Motor neuron (in vitro differentiated cells): ENCODE data around the gene PCDHGB7. TPM values are rescaled to one million over a fixed set of nuclear protein-coding genes. Genes with fewer than 3 reads are reported as not detected.
A peak's percentile ranks its signal among the peaks of the same experiment; 100 is the strongest.
"Not testable (repeated sequence)": the region's sequence is repeated elsewhere in the genome, so short reads cannot be mapped to it uniquely, and the experiment has no call there.

Experiments
- ATAC-seq, 8 experiments: fragments of 200-7000 bp; cut with Tn5 transposase; replicated peaks in 6 of 8; 2 replicates each; pipeline ENCODE4 v1.8.0; 2021; ENCODE audit warnings: mild to moderate bottlenecking in 8 of 8, moderate library complexity in 8 of 8
- H3K27ac ChIP-seq, 2 donors: fragments of 250-450 bp; sonication (Bioruptor Pico); 2 replicates each; pipeline ENCODE4 v1.9.0; 2021; ENCODE audit warnings: antibody characterized with exemption in 2 of 2, mild to moderate bottlenecking in 2 of 2, moderate library complexity in 1 of 2
- H3K4me1 ChIP-seq, 2 donors: fragments of 250-450 bp; sonication (Bioruptor Pico); replicated peaks in 1 of 2; 2 replicates each; pipeline ENCODE4 v1.6.1; 2021; ENCODE audit warnings: antibody characterized with exemption in 2 of 2, mild to moderate bottlenecking in 2 of 2, moderate library complexity in 1 of 2
- H3K4me3 ChIP-seq, 5 donors: fragments of 250-450 bp; sonication (Bioruptor Pico); 2 replicates each; pipeline ENCODE4 v1.9.0; 2021; ENCODE audit warnings: antibody characterized with exemption in 5 of 5, mild to moderate bottlenecking in 5 of 5, moderate library complexity in 4 of 5
- WGBS, 10 experiments: fragments of 450-650 bp; shearing (Covaris generic); methylation state at CpG; one replicate each; pipeline ENCODE4 v1.0.0; 2022; 5-methylcytosine and 5-hydroxymethylcytosine counted together
- in situ Hi-C, 9 experiments: fragments of 400-800 bp; cut with MboI; loops; one replicate each; pipeline ENCODE4 v1.15.0; 2021; ENCODE audit warnings: low sequenced_read_pairs in 9 of 9, low pct_unique_long_range_greater_than_20kb in 2 of 9; ENCODE audit not compliant: unreplicated experiment in 9 of 9
- total RNA-seq, 8 experiments: library from RNA; unstranded; fragments of 300-600 nt; gene quantifications; 2 replicates each; pipeline versions ENCODE4 v1.2.3 to v1.2.4, GENCODE V29; 2022

PCDHGB7 gene
- total RNA-seq, 8 experiments from 2014 or later, result 4.7 to 31.4 (median 9.2) TPM

GRCh38 chr5:141403387-141403786 lies 14.1 kb upstream of the PCDHGB7 start:
- H3K4me1 ChIP-seq, result no peaks in the 10 kb centered on the region
- H3K27ac ChIP-seq, result no peak overlapping the region
- no peak for ATAC-seq
- no peak overlapping the region for H3K4me3 ChIP-seq
- WGBS, 10 experiments, result 28 to 100% (median 90%) methylated on average over 1 to 21 of the region's 22 CpGs; no CpG with 5 or more reads in 1 of the 10 experiments
- in situ Hi-C loops, result loop anchor here in 6 of 9 experiments (10.0 to 25.0 kb wide), 3 partner anchors 121 to 159 kb away; no protein-coding TSS in a partner anchor

- in situ Hi-C loops, result loop anchor here in 6 of 9 experiments (10.0 to 25.0 kb wide), 3 partner anchors 117 to 154 kb away; no protein-coding TSS in a partner anchor
- ATAC-seq, result peak in 7 of 8 experiments; percentile 37 to 100 (median 98)
Measured at GRCh38 chr5:141407790-141408505, 9.5 kb upstream of the PCDHGB7 start, which contains the start of gene PCDHGB6. TSS of gene PCDHGB6 (plus strand) at chr5:141408021. CDS start at chr5:141408203, 182 bp downstream.

GRCh38 chr5:141409598-141410306 lies 7.7 kb upstream of the PCDHGB7 start:
- ATAC-seq, result no peak
- peaks cover 11 to 15% of the 10 kb centered on the region in 2 donors for H3K4me1 ChIP-seq
- WGBS, 10 experiments, result 0 to 100% (median 94%) methylated on average over 1 to 27 of the region's 64 CpGs; no CpG with 5 or more reads in 3 of the 10 experiments
- no peak overlapping the region for H3K27ac ChIP-seq
- in situ Hi-C loops, result loop anchor here in 7 of 9 experiments (10.0 to 25.0 kb wide), 4 partner anchors 115 to 155 kb away; no protein-coding TSS in a partner anchor
- H3K4me3 ChIP-seq, result peak overlapping the region in 3 of 5 donors; percentile 11 to 72 (median 45)

More at GRCh38 chr5:141407790-141408505, 9.5 kb upstream of the PCDHGB7 start, which contains the start of gene PCDHGB6:
- Histone ChIP-seq H3K4me1 (peaks cover 11 to 15% of the 10 kb centered on the region in 2 donors), H3K4me3 (peak within 1 kb of the TSS; percentile 45 to 92 (median 69)), H3K27ac (peak within 1 kb of the TSS; percentile 90 to 94)
- WGBS, 10 experiments, result 10 to 60% (median 22%) methylated on average over 1 to 23 of the region's 51 CpGs; no CpG with 5 or more reads in 3 of the 10 experiments

GRCh38 chr5:141411575-141411974 lies 5.9 kb upstream of the PCDHGB7 start:
- ATAC-seq, result no peak
- Histone ChIP-seq H3K27ac (no peak overlapping the region), H3K4me1 (peaks cover 11 to 15% of the 10 kb centered on the region in 2 donors), H3K4me3 (peak overlapping the region in 3 of 5 donors; percentile 18 to 24 (median 23))
- in situ Hi-C loops, result loop anchor here in 6 of 9 experiments (10.0 to 25.0 kb wide), 3 partner anchors 126 to 153 kb away; no protein-coding TSS in a partner anchor
- 57 to 100% (median 95%) methylated on average over 1 to 3 of the region's 3 CpGs; no CpG with 5 or more reads in 1 of the 10 experiments for WGBS, 10 experiments

- WGBS, 10 experiments, result 6 to 93% (median 62%) methylated on average over 3 to 26 of the region's 31 CpGs; no CpG with 5 or more reads in 2 of the 10 experiments
Measured at GRCh38 chr5:141412854-141413539, 4.5 kb upstream of the PCDHGB7 start, which contains the start of gene PCDHGA10. TSS of gene PCDHGA10 (plus strand) at chr5:141412987. CDS start at chr5:141413176, 189 bp downstream.

GRCh38 chr5:141413540-141414069 lies 3.9 kb upstream of the PCDHGB7 start:
- peak in 1 of 8 experiments; percentile 8 for ATAC-seq
- peaks cover 9 to 15% of the 10 kb centered on the region in 2 donors for H3K4me1 ChIP-seq
- peak overlapping the region in 2 of 5 donors; percentile 25 to 40 for H3K4me3 ChIP-seq
- in situ Hi-C loops, result loop anchor here in 6 of 9 experiments (10.0 to 25.0 kb wide), 3 partner anchors 124 to 151 kb away; no protein-coding TSS in a partner anchor
- no peak overlapping the region for H3K27ac ChIP-seq
- 14 to 97% (median 65%) methylated on average over 2 to 18 of the region's 25 CpGs; no CpG with 5 or more reads in 1 of the 10 experiments for WGBS, 10 experiments

More at GRCh38 chr5:141412854-141413539, 4.5 kb upstream of the PCDHGB7 start, which contains the start of gene PCDHGA10:
- in situ Hi-C loops, result loop anchor here in 6 of 9 experiments (10.0 to 25.0 kb wide), 3 partner anchors 124 to 152 kb away; no protein-coding TSS in a partner anchor
- no peak within 1 kb of the TSS for H3K27ac ChIP-seq
- peaks cover 11 to 15% of the 10 kb centered on the region in 2 donors for H3K4me1 ChIP-seq
- peak in 5 of 8 experiments; percentile 27 to 60 (median 56) for ATAC-seq
- peak within 1 kb of the TSS in 4 of 5 donors; percentile 15 to 40 (median 24) for H3K4me3 ChIP-seq

GRCh38 chr5:141414548-141415274 lies 2.8 kb upstream of the PCDHGB7 start:
- not testable (repeated sequence) for H3K4me1 ChIP-seq, H3K27ac ChIP-seq, ATAC-seq, H3K4me3 ChIP-seq
- in situ Hi-C loops, result loop anchor here in 6 of 9 experiments (10.0 to 25.0 kb wide), 3 partner anchors 123 to 150 kb away; no protein-coding TSS in a partner anchor
- WGBS, 10 experiments, result 29 to 97% (median 88%) methylated on average over 1 to 7 of the region's 46 CpGs; no CpG with 5 or more reads in 6 of the 10 experiments

- H3K4me1 ChIP-seq, ATAC-seq, H3K4me3 ChIP-seq, H3K27ac ChIP-seq: not testable (repeated sequence)
- 50 to 100% (median 93%) methylated on average over 1 to 9 of the region's 24 CpGs for WGBS, 10 experiments
- in situ Hi-C loops, result loop anchor here in 6 of 9 experiments (10.0 to 25.0 kb wide), 3 partner anchors 122 to 150 kb away; no protein-coding TSS in a partner anchor
Measured at GRCh38 chr5:141415275-141415618, 2.2 kb upstream of the PCDHGB7 start.

- Histone ChIP-seq H3K27ac (no peak overlapping the region), H3K4me1 (no peaks in the 10 kb centered on the region), H3K4me3 (no peak overlapping the region)
- 48 to 98% (median 89%) methylated on average over 5 to 41 of the region's 74 CpGs; no CpG with 5 or more reads in 3 of the 10 experiments for WGBS, 10 experiments
- in situ Hi-C loops, result loop anchor here in 6 of 9 experiments (10.0 to 25.0 kb wide), 3 partner anchors 118 to 146 kb away; no protein-coding TSS in a partner anchor
- no peak for ATAC-seq
Measured at GRCh38 chr5:141419074-141419880, 1.8 kb downstream of the PCDHGB7 start.

- WGBS, 10 experiments, result 0 to 95% (median 55%) methylated on average over 1 to 38 of the region's 42 CpGs
- H3K4me3 ChIP-seq, result no peak within 1 kb of the TSS
- no peaks in the 10 kb centered on the region for H3K4me1 ChIP-seq
- ATAC-seq, result peak in 2 of 8 experiments; percentile 31 to 68
- in situ Hi-C loops, result loop anchor here in 5 of 9 experiments (25.0 kb wide), 2 partner anchors 116 to 141 kb away; no protein-coding TSS in a partner anchor
- no peak within 1 kb of the TSS for H3K27ac ChIP-seq
Measured at GRCh38 chr5:141420855-141421488, 3.5 kb downstream of the PCDHGB7 start, which contains the start of gene PCDHGA11. TSS of gene PCDHGA11 (plus strand) at chr5:141421051. CDS start at chr5:141421228, 177 bp downstream.
